Endothelial cell (in vitro differentiated cells): ENCODE results near the gene ARG1. TPM values are rescaled to one million over a fixed set of nuclear protein-coding genes. Genes with fewer than 3 reads are reported as not detected.
A peak's percentile ranks its signal among the peaks of the same experiment; 100 is the strongest.

Experiments used
- DNase-seq: peaks from one replicate; pipeline ENCODE4 v3.0.0; 2021; ENCODE audit warnings: low spot score
- H3K27ac Mint-ChIP-seq: one replicate; pipeline ENCODE4 v1.8.0; 2021; ENCODE audit warnings: mixed read lengths, inconsistent platforms; ENCODE audit not compliant: unreplicated experiment
- H3K27me3 Mint-ChIP-seq: one replicate; pipeline ENCODE4 v1.8.0; 2021; ENCODE audit warnings: mild to moderate bottlenecking, moderate library complexity, mixed read lengths, inconsistent platforms; ENCODE audit not compliant: unreplicated experiment
- H3K36me3 Mint-ChIP-seq: one replicate; pipeline ENCODE4 v1.8.0; 2021; ENCODE audit warnings: mild to moderate bottlenecking, low read depth, mixed read lengths, inconsistent platforms; ENCODE audit not compliant: unreplicated experiment
- H3K4me1 Mint-ChIP-seq: one replicate; pipeline ENCODE4 v1.8.0; 2021; ENCODE audit warnings: mild to moderate bottlenecking, mixed read lengths, inconsistent platforms; ENCODE audit not compliant: unreplicated experiment
- H3K4me3 Mint-ChIP-seq: one replicate; pipeline ENCODE4 v1.8.0; 2021; ENCODE audit warnings: mild to moderate bottlenecking, mixed read lengths, inconsistent platforms; ENCODE audit not compliant: unreplicated experiment
- H3K9me3 Mint-ChIP-seq: one replicate; pipeline ENCODE4 v1.8.0; 2021; ENCODE audit warnings: mixed read lengths, inconsistent platforms; ENCODE audit not compliant: unreplicated experiment
- total RNA-seq: library from RNA; stranded (reverse); fragmentation: NEBNext Ultra II Directional; extraction: Animal tissue kit (Norgen Biotek cat#: 25700); gene quantifications from one replicate; pipeline ENCODE4 v1.2.1, GENCODE V29; 2021; ENCODE audit not compliant: unreplicated experiment
- TF ChIP-seq, protein P1 (sequence below): fragments of 200-600 bp; sonication (generic); IDR thresholded peaks from one replicate; pipeline ENCODE4 v1.5.0; 2021; ENCODE audit warnings: antibody characterized with exemption; ENCODE audit not compliant: unreplicated experiment

Gene ARG1
- total RNA-seq, 1 donor from 2014 or later: not detected

- H3K36me3 Mint-ChIP-seq: peaks cover 16% of the 10 kb centered on the region
- TF ChIP-seq, protein P1, sequence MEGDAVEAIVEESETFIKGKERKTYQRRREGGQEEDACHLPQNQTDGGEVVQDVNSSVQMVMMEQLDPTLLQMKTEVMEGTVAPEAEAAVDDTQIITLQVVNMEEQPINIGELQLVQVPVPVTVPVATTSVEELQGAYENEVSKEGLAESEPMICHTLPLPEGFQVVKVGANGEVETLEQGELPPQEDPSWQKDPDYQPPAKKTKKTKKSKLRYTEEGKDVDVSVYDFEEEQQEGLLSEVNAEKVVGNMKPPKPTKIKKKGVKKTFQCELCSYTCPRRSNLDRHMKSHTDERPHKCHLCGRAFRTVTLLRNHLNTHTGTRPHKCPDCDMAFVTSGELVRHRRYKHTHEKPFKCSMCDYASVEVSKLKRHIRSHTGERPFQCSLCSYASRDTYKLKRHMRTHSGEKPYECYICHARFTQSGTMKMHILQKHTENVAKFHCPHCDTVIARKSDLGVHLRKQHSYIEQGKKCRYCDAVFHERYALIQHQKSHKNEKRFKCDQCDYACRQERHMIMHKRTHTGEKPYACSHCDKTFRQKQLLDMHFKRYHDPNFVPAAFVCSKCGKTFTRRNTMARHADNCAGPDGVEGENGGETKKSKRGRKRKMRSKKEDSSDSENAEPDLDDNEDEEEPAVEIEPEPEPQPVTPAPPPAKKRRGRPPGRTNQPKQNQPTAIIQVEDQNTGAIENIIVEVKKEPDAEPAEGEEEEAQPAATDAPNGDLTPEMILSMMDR: no peak
- no peaks in the 10 kb centered on the region for H3K27me3 Mint-ChIP-seq
- H3K4me1 Mint-ChIP-seq: no peaks in the 10 kb centered on the region
- no peak overlapping the region for H3K4me3 Mint-ChIP-seq
- no peak overlapping the region for H3K27ac Mint-ChIP-seq
- H3K9me3 Mint-ChIP-seq: no peaks in the 10 kb centered on the region
- no peak for DNase-seq
These were observed 42.2 kb downstream of the ARG1 start for GRCh38 chr6:131615275-131615674.

DNA sequence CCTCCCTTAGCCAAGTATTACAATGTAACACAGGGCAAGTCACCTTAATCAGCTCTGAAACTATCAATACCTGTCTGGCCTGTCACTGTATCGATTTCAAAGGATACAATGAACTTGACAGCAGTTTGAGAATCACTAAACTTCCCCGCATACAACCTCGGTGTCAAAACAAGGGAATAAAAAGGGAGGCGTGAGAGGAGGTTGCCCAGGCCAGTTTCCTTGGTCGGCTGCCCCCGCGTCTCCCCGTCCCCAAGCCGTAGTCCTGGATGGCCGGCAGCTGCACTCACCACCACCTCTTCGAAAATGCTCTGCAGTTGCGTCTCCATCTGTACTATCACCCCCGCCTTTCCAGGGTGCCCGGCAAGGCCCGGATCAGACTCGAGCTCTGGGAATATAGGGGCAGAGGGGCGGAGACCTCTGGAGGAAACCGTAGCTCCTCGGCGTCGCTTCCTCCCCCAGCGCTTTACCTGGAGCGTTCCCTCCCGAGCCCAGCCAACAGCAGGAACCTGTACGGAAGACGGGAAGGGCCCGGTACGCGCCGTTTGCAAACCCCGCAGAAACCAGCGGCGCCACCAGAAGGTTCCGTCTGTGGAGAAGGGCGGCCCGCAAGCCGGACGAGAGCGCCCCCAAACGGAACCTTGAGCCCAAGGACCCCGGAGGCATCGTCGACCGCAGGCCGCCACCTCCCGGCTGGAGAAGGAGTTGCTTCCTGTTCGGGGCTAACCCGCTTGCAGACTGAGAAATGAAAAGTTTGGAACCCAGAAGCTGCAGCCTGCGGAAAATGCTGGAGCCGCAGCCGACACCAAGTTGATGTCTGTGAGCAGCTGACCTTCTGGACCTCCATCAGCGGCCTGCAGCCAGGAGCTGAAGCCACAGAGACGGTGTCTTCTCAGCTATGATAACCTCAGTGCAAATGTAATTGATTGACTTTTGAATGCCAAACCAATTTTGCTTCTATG is 55.0 kb downstream of the ARG1 start, which contains the start of gene MED23:
TSS of gene MED23 (minus strand) at position 519 of the 959 bp plus-strand sequence. CDS start at position 326, 193 bp downstream.
- Mint-ChIP-seq H3K9me3 (no peaks in the 10 kb centered on the region), H3K27me3 (peaks cover 1% of the 10 kb centered on the region), H3K27ac (peak within 1 kb of the TSS; percentile 94), H3K4me1 (peaks cover 7% of the 10 kb centered on the region), H3K4me3 (peak within 1 kb of the TSS; percentile 95), H3K36me3 (no peaks in the 10 kb centered on the region)
- DNase-seq: peak; percentile 99
- TF ChIP-seq, protein P1: peak; percentile 88

GRCh38 chr6:131628726-131629125 is 55.7 kb downstream of the ARG1 start:
- H3K27me3 Mint-ChIP-seq: peaks cover 1% of the 10 kb centered on the region
- no peaks in the 10 kb centered on the region for H3K9me3 Mint-ChIP-seq
- no peaks in the 10 kb centered on the region for H3K36me3 Mint-ChIP-seq
- H3K27ac Mint-ChIP-seq: no peak overlapping the region
- TF ChIP-seq, protein P1: no peak
- peak overlapping the region; percentile 95 for H3K4me3 Mint-ChIP-seq
- peaks cover 7% of the 10 kb centered on the region for H3K4me1 Mint-ChIP-seq
- no peak for DNase-seq

GRCh38 chr6:131629651-131630050 is 56.6 kb downstream of the ARG1 start:
- H3K9me3 Mint-ChIP-seq: no peaks in the 10 kb centered on the region
- DNase-seq: no peak
- TF ChIP-seq, protein P1: no peak
- H3K4me1 Mint-ChIP-seq: peaks cover 7% of the 10 kb centered on the region
- H3K4me3 Mint-ChIP-seq: no peak overlapping the region
- no peak overlapping the region for H3K27ac Mint-ChIP-seq
- no peaks in the 10 kb centered on the region for H3K36me3 Mint-ChIP-seq
- H3K27me3 Mint-ChIP-seq: peaks cover 1% of the 10 kb centered on the region
